Neutrophil (primary cell): ENCODE measurements around the gene HIRA.

Experiments
- H3K27ac ChIP-seq: fragments of 200-600 bp; sonication (generic); 2 replicates; pipeline ENCODE4 v1.5.1; 2016; ENCODE audit warnings: mild to moderate bottlenecking, moderate library complexity
- H3K27me3 ChIP-seq: fragments of 200-600 bp; sonication (generic); 2 replicates; pipeline ENCODE4 v1.6.0; 2016; ENCODE audit warnings: mild to moderate bottlenecking
- H3K36me3 ChIP-seq: fragments of 200-600 bp; sonication (generic); 2 replicates; pipeline ENCODE4 v1.5.1; 2017
- H3K4me1 ChIP-seq, 2 experiments: fragments of 200-600 bp in 1 of 2; sonication (generic) in 1 of 2; 1 replicate in 1 of 2; 2 replicates in 1 of 2; pipeline versions ENCODE4 v1.5.1 to v1.6.1; 2013 to 2016; ENCODE audit warnings: low read depth in 1 of 2, low read length in 1 of 2, mild to moderate bottlenecking in 1 of 2, moderate library complexity in 1 of 2; ENCODE audit not compliant: control insufficient read depth in 1 of 2, insufficient read depth in 1 of 2
- H3K4me3 ChIP-seq, 2 experiments: fragments of 200-600 bp in 1 of 2; sonication (generic) in 1 of 2; 1 replicate in 1 of 2; 2 replicates in 1 of 2; pipeline ENCODE4 v1.5.1; 2013 to 2016; ENCODE audit warnings: low read depth in 1 of 2, low read length in 1 of 2, mild to moderate bottlenecking in 1 of 2, moderate library complexity in 1 of 2
- H3K9me3 ChIP-seq: fragments of 200-600 bp; sonication (generic); 2 replicates; pipeline ENCODE4 v1.5.1; 2016
- TF ChIP-seq, protein P1 (sequence below): fragments of 200-600 bp; sonication (generic); IDR thresholded peaks from 2 replicates; pipeline ENCODE4 v1.5.1; 2016; ENCODE audit warnings: antibody characterized with exemption

The HIRA gene

GRCh38 chr22:19295733-19296132 lies 135.8 kb downstream of the HIRA start:
- H3K4me3 ChIP-seq = no peak overlapping the region
- H3K27me3 ChIP-seq = no peaks in the 10 kb centered on the region
- no peak overlapping the region for H3K27ac ChIP-seq
- TF ChIP-seq, protein P1, sequence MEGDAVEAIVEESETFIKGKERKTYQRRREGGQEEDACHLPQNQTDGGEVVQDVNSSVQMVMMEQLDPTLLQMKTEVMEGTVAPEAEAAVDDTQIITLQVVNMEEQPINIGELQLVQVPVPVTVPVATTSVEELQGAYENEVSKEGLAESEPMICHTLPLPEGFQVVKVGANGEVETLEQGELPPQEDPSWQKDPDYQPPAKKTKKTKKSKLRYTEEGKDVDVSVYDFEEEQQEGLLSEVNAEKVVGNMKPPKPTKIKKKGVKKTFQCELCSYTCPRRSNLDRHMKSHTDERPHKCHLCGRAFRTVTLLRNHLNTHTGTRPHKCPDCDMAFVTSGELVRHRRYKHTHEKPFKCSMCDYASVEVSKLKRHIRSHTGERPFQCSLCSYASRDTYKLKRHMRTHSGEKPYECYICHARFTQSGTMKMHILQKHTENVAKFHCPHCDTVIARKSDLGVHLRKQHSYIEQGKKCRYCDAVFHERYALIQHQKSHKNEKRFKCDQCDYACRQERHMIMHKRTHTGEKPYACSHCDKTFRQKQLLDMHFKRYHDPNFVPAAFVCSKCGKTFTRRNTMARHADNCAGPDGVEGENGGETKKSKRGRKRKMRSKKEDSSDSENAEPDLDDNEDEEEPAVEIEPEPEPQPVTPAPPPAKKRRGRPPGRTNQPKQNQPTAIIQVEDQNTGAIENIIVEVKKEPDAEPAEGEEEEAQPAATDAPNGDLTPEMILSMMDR = no peak
- H3K36me3 ChIP-seq = no peaks in the 10 kb centered on the region
- peaks cover 19 to 25% of the 10 kb centered on the region in 2 experiments for H3K4me1 ChIP-seq
- no peaks in the 10 kb centered on the region for H3K9me3 ChIP-seq

GRCh38 chr22:19292458-19293230 lies 138.9 kb downstream of the HIRA start:
- H3K4me1 ChIP-seq = peaks cover 40 to 50% of the 10 kb centered on the region in 2 experiments
- TF ChIP-seq, protein P1 = no peak
- peak overlapping the region; percentile 73 for H3K27ac ChIP-seq
- no peaks in the 10 kb centered on the region for H3K36me3 ChIP-seq
- no peaks in the 10 kb centered on the region for H3K9me3 ChIP-seq
- H3K4me3 ChIP-seq = peak overlapping the region; percentile 92 to 93
- H3K27me3 ChIP-seq = no peaks in the 10 kb centered on the region

DNA sequence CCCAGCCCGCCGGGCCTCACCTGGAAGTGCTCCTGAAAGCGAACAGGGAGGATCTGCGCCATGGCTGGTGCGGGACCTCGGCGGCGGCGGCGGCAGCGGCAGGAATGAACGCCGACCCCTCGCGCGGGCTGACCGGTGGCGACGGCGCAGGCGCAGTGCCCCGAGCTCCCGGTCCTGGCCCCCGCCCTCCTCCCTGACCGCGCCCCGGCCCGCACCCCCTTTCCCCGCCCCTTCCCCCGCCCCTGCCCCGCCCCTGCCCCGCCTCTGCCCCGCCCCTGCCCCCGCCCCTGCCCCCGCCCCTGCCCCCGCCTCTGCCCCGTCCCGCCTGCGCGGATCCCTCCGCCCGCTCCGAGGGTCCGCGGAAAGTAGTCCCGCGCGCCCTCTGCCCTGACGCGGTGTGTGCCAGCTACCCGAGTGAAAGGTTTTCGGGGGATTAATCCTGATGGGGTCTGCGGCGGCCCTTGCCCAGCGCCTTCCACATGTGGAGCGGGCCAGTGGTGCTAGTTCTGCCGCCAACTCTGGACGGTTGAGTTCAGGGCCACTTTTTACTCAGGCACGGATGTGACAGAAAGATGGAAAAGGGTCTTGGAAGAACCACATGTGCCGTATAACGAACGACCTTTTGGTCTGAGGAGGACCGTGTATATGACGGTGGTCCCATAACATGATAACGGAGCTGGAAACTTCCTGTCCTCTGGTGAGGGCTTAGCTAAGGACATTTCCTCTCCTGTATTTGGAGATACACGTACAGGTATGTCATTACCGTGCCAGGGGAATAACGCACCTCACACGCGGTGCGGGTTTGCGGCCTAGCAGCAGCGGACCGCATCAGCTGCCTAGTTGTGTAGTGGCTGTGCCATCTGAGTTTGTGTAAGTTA lies 139.7 kb downstream of the HIRA start, which contains the start of gene CLTCL1:
Gene CLTCL1 (minus strand): TSS at position 140 of the 878 bp plus-strand sequence. CDS start 78 bp downstream, at position 62.
- H3K27ac ChIP-seq = peak within 1 kb of the TSS; percentile 73

GRCh38 chr22:19291218-19291579 lies 140.3 kb downstream of the HIRA start:
- Histone ChIP-seq H3K36me3 (peaks cover 6% of the 10 kb centered on the region), H3K4me3 (peak overlapping the region; percentile 92 to 93), H3K9me3 (no peaks in the 10 kb centered on the region), H3K27me3 (no peaks in the 10 kb centered on the region), H3K27ac (peak overlapping the region; percentile 73), H3K4me1 (peaks cover 45 to 46% of the 10 kb centered on the region in 2 experiments)
- TF ChIP-seq, protein P1 = no peak

More for the DNA sequence above, 139.7 kb downstream of the HIRA start, which contains the start of gene CLTCL1:
- Histone ChIP-seq H3K4me1 (peaks cover 45 to 49% of the 10 kb centered on the region in 2 experiments), H3K36me3 (no peaks in the 10 kb centered on the region), H3K4me3 (peak within 1 kb of the TSS; percentile 92 to 93), H3K9me3 (no peaks in the 10 kb centered on the region), H3K27me3 (no peaks in the 10 kb centered on the region)
- TF ChIP-seq, protein P1 = no peak

DNA sequence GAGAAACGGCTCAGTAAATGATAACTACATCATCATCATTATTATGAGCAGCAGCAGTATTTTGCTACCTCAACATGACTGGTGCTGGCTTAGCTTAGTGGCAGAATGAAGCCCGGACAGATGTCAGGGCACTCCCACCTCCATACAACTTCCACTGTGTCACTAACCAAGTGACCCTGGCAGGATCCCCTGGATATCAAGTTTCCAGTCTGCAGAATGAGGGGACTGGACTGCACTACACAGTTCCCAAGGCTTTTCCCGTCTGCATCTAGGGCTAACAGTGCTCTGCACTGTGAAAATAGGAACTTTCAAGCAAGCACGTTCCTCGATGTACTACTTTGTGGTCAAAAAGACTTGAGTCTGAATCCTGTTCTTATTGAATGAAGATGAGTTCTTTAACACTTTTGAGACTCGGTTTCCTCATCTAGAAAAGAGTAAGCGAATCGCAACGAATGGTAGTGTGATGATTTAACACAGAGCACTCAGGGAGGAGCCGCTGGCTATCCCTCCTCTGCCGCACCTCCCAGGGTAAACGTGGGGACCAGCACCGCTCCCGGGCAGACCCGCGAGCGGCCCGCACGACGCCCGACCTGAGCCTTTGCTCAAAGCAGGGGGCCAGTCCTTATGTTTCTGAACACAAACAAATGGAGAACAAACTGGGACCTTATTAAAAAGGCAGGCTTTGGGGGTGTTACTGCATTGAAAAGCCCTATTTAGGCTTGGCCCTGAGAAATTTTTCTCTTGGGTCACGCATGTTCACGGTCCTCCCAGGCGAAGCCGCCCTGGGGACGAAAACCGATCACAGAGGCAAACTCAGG lies 140.9 kb downstream of the HIRA start:
- TF ChIP-seq, protein P1 = no peak
- Histone ChIP-seq H3K4me1 (peaks cover 45 to 46% of the 10 kb centered on the region in 2 experiments), H3K27me3 (no peaks in the 10 kb centered on the region), H3K36me3 (peaks cover 11% of the 10 kb centered on the region), H3K4me3 (peak overlapping the region; percentile 92 to 93), H3K27ac (peak overlapping the region; percentile 73), H3K9me3 (no peaks in the 10 kb centered on the region)
